Right ventricle myocardium inferior (tissue), 1 donor: ENCODE measurements around the gene MSH5. TPM values are rescaled to one million over a fixed set of nuclear protein-coding genes. Genes with fewer than 3 reads are reported as not detected.

ENCODE experiments used
- ATAC-seq: fragments of 200-7000 bp; cut with Tn5 transposase; one replicate; pipeline ENCODE4 v1.9.1; 2020; ENCODE audit warnings: mild to moderate bottlenecking, moderate library complexity
- DNase-seq: peaks from one replicate; pipeline ENCODE4 v3.0.0; 2021; ENCODE audit errors: missing footprints
- intact Hi-C: fragments of 100-400 bp; cut with DNase I; formaldehyde crosslinking; loops from one replicate; pipeline ENCODE4 v1.11.0; 2022
- total RNA-seq: library from RNA; stranded (reverse); fragmentation: NEBNext Ultra II Directional; extraction: Animal tissue kit (Norgen Biotek cat#: 25700); gene quantifications from one replicate; pipeline ENCODE4 v1.2.1, GENCODE V29; 2021
- donor health status: DM: no; HTN: yes; CAD: no; lungs with severe emphysema.

Gene MSH5
- total RNA-seq, 1 donor from 2014 or later, result 2.0 TPM

DNA sequence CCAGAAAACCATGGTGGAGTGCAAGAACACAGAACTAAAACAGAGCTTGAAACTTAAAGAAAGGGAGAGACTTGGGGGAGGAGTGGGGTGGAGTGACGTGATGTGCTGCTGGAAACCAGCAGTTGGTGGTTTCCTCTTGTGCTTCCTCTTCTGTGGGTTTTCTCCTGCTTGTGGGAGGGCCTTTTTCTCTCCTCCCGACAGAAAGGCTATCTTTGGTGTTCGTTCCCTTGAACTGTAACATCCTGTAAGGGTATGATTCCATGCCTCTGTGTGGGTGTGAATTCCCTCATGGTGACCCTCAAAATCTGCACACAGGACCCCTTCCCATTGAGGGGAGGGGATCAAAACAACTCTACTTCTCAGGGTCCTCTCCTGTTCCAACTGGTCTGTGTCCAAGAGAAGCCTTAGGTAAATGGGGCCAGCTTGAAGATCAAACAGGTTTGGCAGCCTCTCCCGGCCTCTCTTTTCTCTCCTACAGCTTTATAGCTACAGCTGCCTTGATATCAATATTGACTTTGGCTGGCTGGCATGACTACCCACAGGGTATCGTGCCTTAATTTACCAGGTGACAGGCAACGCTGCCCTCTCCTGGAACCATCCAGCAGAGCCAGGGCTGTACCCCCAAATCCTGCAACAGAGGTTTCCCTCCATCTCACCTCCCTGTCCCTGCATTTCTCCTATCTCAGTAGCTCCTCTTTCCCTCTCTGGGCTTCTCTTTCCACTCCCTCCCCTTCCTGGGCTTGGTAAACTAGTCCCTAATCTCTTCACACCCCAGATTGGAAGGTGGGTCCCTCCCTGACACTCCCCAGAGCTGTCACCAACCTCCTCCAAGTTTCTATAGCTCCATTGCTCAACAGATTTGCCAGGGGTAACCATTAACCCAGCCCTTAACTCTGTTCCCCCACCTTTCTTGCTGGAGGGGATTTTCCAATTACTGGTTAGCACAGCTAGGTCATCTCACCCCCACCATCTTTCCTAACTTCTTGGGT is 1.5 kb upstream of the MSH5 start:
- ATAC-seq (no peak), DNase-seq (peak; percentile 60)
- intact Hi-C loops, result loop anchor here (10.0 kb wide), 1 partner anchor 193 kb away; the partner anchor contains the start of genes ATP6V1G2, DDX39B and NFKBIL1

- intact Hi-C loops, result no loop called here
- DNase-seq (peak; percentile 74), ATAC-seq (peak; percentile 1)
These were observed 805 bp downstream of the MSH5 start for GRCh38 chr6:31740397-31741223.

DNA sequence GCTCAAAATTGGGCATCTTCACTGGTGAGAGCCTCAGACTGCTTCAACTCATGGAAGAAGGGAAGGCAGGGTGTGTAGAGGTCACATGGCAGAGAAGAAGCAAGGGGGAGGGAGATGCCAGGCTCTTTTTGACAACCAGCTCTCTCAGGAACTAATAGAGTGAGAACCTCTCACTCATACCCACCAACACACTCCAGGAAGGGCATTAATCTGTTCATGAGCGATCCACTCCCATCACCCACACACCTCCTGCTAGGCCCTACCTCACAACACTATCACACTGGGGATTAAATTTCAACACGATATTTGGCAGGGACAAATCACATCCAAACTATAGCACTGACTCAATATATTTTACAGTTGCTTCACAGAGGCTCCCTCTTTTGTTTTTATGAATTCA is 2.0 kb downstream of the MSH5 start:
- no peak for DNase-seq
- no peak for ATAC-seq
- intact Hi-C loops, result no loop called here

DNA sequence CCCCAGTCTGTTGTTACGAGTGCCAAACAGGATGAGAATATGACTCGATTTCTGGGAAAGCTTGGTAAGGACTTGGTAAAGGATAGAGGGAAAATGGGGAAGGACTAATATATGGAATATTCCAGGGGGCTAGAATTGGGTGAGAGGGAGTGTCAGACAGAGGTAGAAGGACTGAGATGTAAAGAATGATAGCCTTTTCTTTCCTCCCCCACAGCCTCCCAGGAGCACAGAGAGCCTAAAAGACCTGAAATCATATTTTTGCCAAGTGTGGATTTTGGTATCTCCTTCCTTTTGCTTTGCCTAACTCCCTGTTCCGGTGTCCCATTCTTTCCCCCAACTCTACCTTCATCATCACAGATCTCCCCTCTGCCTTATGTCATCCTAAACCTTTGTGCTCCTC is 3.1 kb downstream of the MSH5 start:
- intact Hi-C loops, result no loop called here
- ATAC-seq (no peak), DNase-seq (no peak)

GRCh38 chr6:31744422-31744821 is 4.6 kb downstream of the MSH5 start:
- intact Hi-C loops, result no loop called here
- ATAC-seq (no peak), DNase-seq (no peak)

GRCh38 chr6:31749301-31750036 is 9.7 kb downstream of the MSH5 start:
- DNase-seq (no peak), ATAC-seq (no peak)
- intact Hi-C loops, result no loop called here

DNA sequence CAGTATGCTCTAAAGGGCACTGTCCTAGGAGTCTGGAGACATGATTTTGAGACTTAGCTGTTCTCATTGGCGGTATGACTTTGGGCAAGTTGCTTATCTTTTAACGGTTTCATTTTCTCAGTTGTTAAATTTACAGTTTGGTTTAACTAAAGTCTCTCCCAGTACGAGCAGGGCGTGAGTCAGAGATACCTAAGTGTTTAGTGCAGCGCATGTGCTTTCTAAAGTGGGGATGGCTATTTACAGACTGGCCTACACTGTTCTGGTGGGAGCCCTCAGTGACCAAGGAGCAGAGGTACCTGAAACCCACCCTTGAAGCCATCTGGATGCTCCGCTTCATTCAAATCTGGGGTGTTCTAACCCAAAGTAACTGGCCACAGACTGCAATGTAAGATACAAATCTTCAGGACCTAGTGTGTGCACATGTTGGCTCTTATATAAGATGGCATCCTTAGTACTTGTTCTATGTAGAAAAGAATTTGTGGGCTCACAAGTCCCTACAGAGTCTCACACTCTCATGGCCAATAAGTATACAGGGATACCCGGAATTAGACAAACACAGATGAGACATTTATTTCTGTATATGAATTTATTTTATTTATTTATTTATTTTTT is 10.7 kb downstream of the MSH5 start:
- intact Hi-C loops, result no loop called here
- ATAC-seq (no peak), DNase-seq (no peak)

DNA sequence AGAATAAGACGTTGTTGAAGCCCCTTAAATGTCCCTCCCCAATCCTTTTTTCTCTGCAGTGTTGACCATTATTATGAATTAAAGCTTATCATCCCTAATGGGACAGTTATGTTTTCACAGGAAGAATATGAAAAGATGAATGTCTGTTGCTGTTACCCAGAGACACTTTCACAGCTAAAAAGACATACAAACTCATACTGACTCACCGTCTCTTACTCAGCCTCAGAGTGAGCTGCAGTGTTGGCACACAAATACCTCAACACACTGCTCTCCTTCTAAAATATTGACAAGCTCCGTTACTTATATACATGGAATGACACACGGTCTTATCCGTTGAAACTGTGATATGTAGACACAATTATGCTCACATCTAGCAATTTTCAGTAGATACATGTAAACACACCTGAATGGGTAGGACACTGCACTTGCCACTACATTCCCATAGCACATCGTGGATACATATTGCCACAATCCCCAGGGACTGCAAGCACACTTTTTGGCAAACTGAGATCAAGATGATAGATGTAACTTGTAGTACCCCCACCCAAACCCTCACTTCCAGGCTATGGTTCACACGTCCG is 13.0 kb downstream of the MSH5 start:
- no peak for ATAC-seq
- no peak for DNase-seq
- intact Hi-C loops, result no loop called here

GRCh38 chr6:31758281-31758680 is 18.5 kb downstream of the MSH5 start:
- ATAC-seq (no peak), DNase-seq (no peak)
- intact Hi-C loops, result no loop called here

DNA sequence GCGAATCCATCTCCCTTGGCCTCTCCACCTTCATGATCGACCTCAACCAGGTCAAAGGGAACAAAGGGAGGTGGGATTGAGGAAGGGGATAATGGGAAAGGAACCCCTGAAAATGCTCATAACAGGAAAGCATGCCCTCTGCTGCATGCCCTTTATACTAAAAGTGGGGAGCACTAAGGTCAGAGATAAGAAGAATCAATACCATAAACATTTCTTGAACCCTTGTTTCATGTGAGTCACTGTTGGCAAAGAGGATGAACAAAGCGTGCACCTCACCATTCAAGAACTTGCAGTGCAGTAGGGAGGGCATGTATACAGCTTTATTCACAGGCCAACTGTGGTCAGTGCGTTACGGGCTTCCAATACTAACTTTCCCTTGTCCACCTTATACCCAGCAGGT is 21.0 kb downstream of the MSH5 start:
- DNase-seq (no peak), ATAC-seq (no peak)
- intact Hi-C loops, result no loop called here

- intact Hi-C loops, result no loop called here
- ATAC-seq (no peak), DNase-seq (no peak)
These were observed 21.5 kb downstream of the MSH5 start for GRCh38 chr6:31761343-31761742.

GRCh38 chr6:31762356-31762755 is 22.6 kb downstream of the MSH5 start, which contains the start of gene SAPCD1:
TSS of gene SAPCD1 (plus strand) at chr6:31762656. CDS start at chr6:31763055, 399 bp downstream.
- ATAC-seq, result no peak
- DNase-seq, result no peak
- intact Hi-C loops, result no loop called here

GRCh38 chr6:31762878-31763618 is 23.2 kb downstream of the MSH5 start:
- ATAC-seq, result no peak
- peak; percentile 53 for DNase-seq
- intact Hi-C loops, result no loop called here

- ATAC-seq, result peak; percentile 16
- intact Hi-C loops, result no loop called here
- DNase-seq, result no peak
These were observed 23.8 kb downstream of the MSH5 start for GRCh38 chr6:31763619-31763940.

DNA sequence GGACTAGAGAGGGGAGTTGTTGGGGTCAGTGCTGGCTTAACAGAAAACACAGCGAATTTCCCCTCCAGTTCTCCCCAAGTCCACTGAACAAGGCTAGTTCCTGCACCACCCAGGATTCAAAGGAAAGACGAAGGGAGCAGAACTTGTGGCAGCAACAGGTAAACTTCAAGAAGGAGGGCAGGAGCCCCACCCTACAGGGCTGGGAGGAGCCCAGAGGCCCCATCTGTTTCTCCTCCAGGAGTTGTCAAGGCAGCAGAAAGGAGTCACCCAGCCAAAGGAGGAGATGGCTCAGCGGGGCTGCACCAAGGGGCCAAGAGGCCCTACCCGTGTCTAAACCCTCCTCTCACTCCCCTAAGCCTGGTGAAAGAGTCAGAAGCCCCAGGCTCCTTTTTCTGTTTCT is 24.4 kb downstream of the MSH5 start:
- DNase-seq (peak; percentile 8), ATAC-seq (no peak)
- intact Hi-C loops, result no loop called here

DNA sequence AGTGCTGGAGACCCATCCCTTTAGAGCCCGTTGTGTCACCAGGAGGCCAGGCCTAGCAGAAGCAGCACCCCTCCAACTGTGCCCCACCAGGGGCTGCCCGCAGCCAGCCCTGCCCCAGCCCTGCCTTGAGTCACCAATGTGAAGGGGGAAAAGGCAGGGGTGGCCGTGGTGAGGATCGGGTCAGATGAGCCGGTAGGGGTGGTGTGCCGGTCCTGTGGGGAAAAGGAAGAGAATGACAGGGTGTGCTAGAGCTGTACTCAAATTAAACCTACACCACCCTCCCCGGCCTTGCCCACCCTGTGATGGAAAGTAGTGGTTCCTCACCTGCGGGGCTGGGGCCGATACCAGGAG is 25.7 kb downstream of the MSH5 start:
- ATAC-seq (no peak), DNase-seq (peak; percentile 56)
- intact Hi-C loops, result no loop called here

DNA sequence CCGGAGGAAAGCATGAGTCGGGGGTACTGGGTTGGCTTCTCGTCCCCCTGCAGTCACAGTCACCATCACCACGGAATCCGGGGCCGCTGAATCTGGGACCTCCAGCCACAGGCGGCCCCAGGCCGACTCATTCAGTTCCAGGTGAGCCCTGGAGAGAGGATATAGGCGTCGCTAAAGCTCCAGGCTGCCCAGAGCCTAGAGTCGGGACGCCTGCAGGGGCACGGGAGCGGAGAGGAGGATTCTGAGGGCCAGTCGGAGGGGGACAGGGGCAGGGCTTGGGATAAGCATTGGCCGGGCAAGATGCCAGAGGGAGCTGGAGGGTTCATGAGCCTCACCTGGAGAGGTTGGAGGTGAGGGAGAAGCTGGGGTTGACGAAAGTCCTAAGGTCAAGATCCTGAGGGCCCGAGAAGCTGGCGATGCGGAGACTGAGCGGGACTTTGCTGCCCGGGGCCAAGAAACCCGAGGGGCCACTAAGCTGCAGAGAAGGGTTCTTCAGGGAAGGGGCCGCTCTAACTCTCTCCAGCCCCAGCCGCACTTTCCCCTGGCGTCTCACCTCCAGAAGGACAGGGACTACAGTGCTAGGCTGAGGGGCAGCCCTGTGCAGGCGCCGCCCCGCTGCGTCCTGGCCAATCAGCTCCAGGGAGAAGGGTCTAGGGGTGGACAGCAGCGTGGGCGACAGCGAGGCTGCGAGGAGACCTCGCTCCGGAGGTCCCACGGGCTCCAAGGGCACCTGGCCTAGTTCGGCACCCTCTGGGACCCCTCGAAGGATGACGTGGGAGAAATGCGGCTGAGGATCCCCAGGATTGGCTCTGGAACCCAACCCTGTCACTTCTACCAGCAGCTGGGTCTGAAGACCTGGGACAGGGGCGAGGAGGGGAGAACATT is 26.3 kb downstream of the MSH5 start:
- peak; percentile 51 for ATAC-seq
- DNase-seq, result peak; percentile 65
- intact Hi-C loops, result no loop called here
